H9 (cell line): ENCODE measurements around the gene CEMIP. TPM values are rescaled to one million over a fixed set of nuclear protein-coding genes. Genes with fewer than 3 reads are reported as not detected.

Experiments
- DNase-seq: peaks from one replicate; pipeline ENCODE4 v3.0.0-alpha.2; 2017
- H2AFZ ChIP-seq: one replicate; pipeline ENCODE4 v1.6.1; 2013; ENCODE audit warnings: mild to moderate bottlenecking, low read length, control low read depth, moderate library complexity
- H2AK5ac ChIP-seq: 2 replicates; pipeline ENCODE4 v1.6.1; 2013; ENCODE audit warnings: low read length, control low read depth, mixed read lengths; ENCODE audit not compliant: insufficient read length
- H2BK120ac ChIP-seq: one replicate; pipeline ENCODE4 v1.6.1; 2013; ENCODE audit warnings: low read depth, mild to moderate bottlenecking, low read length, control low read depth, inconsistent platforms; ENCODE audit not compliant: poor library complexity, severe bottlenecking
- H2BK12ac ChIP-seq: 2 replicates; pipeline ENCODE4 v1.6.1; 2013; ENCODE audit warnings: low read length, control low read depth, mixed read lengths, low read depth; ENCODE audit not compliant: insufficient read length
- H2BK15ac ChIP-seq: 2 replicates; pipeline ENCODE4 v1.6.1; 2013; ENCODE audit warnings: low read depth, low read length, control low read depth
- H2BK20ac ChIP-seq: one replicate; pipeline ENCODE4 v1.6.1; 2013; ENCODE audit warnings: low read depth, mild to moderate bottlenecking, low read length, control low read depth, inconsistent platforms; ENCODE audit not compliant: poor library complexity, severe bottlenecking
- H2BK5ac ChIP-seq: 2 replicates; pipeline ENCODE4 v1.6.1; 2013; ENCODE audit warnings: low read length, control low read depth, mixed read lengths; ENCODE audit not compliant: insufficient read length
- H3K14ac ChIP-seq: 2 replicates; pipeline ENCODE4 v1.6.1; 2013; ENCODE audit warnings: low read length, control low read depth; ENCODE audit not compliant: insufficient read depth
- H3K18ac ChIP-seq: 2 replicates; pipeline ENCODE4 v1.6.1; 2013; ENCODE audit warnings: low read depth, mild to moderate bottlenecking, mixed read lengths, low read length, control low read depth; ENCODE audit not compliant: insufficient read length
- H3K23ac ChIP-seq: 2 replicates; pipeline ENCODE4 v1.6.1; 2013; ENCODE audit warnings: low read length, control low read depth, mixed read lengths, low read depth; ENCODE audit not compliant: insufficient read length
- H3K23me2 ChIP-seq: 2 replicates; pipeline ENCODE4 v1.6.1; 2013; ENCODE audit warnings: low read depth, mild to moderate bottlenecking, mixed read lengths, low read length, control low read depth; ENCODE audit not compliant: insufficient read length, poor library complexity, severe bottlenecking
- H3K27ac ChIP-seq: 2 replicates; pipeline ENCODE4 v1.5.1; 2013; ENCODE audit warnings: low read length, control low read depth, mixed read lengths, low read depth; ENCODE audit not compliant: insufficient read length
- H3K27me3 ChIP-seq: 2 replicates; pipeline ENCODE4 v1.6.1; 2013; ENCODE audit warnings: low read length, control low read depth, inconsistent platforms; ENCODE audit not compliant: insufficient read depth
- H3K4ac ChIP-seq: 2 replicates; pipeline ENCODE4 v1.6.1; 2013; ENCODE audit warnings: low read depth, mild to moderate bottlenecking, control low read depth, inconsistent platforms, low read length, moderate library complexity
- H3K4me1 ChIP-seq: 2 replicates; pipeline ENCODE4 v1.6.1; 2013; ENCODE audit warnings: low read length, control low read depth, inconsistent platforms; ENCODE audit not compliant: insufficient read depth
- H3K4me2 ChIP-seq: 2 replicates; pipeline ENCODE4 v1.6.1; 2013; ENCODE audit warnings: low read length, control low read depth, mixed read lengths; ENCODE audit not compliant: insufficient read length, insufficient read depth
- H3K56ac ChIP-seq: 2 replicates; pipeline ENCODE4 v1.6.1; 2013; ENCODE audit warnings: low read depth, mild to moderate bottlenecking, mixed read lengths, low read length, control low read depth; ENCODE audit not compliant: insufficient read length
- H3K79me1 ChIP-seq: 2 replicates; pipeline ENCODE4 v1.6.1; 2013; ENCODE audit warnings: low read depth, mild to moderate bottlenecking, moderate library complexity, low read length, control low read depth, inconsistent platforms; ENCODE audit not compliant: insufficient read depth, poor library complexity, severe bottlenecking
- H3K79me2 ChIP-seq: 2 replicates; pipeline ENCODE4 v1.6.1; 2013; ENCODE audit warnings: low read length, control low read depth, inconsistent platforms; ENCODE audit not compliant: insufficient read depth
- H3K9ac ChIP-seq: 2 replicates; pipeline ENCODE4 v1.6.1; 2013; ENCODE audit warnings: low read length, control low read depth, mixed read lengths; ENCODE audit not compliant: insufficient read length; ENCODE audit errors: extremely low read depth
- H3K9me3 ChIP-seq: one replicate; pipeline ENCODE4 v1.6.1; 2013; ENCODE audit warnings: low read depth, low read length, inconsistent platforms; ENCODE audit not compliant: control insufficient read depth
- H3T11ph ChIP-seq: one replicate; pipeline ENCODE4 v1.6.1; 2013; ENCODE audit warnings: mild to moderate bottlenecking, low read length, control low read depth, inconsistent platforms
- H4K20me1 ChIP-seq: one replicate; pipeline ENCODE4 v1.6.1; 2013; ENCODE audit not compliant: control insufficient read depth, insufficient read length, insufficient read depth
- H4K5ac ChIP-seq: 2 replicates; pipeline ENCODE4 v1.6.1; 2013; ENCODE audit warnings: low read depth, mild to moderate bottlenecking, mixed read lengths, low read length, control low read depth; ENCODE audit not compliant: insufficient read length
- H4K8ac ChIP-seq: replicated peaks from 2 replicates; pipeline ENCODE4 v1.6.1; 2013; ENCODE audit warnings: low read length, control low read depth, mixed read lengths, low read depth; ENCODE audit not compliant: insufficient read length
- H4K91ac ChIP-seq: 2 replicates; pipeline ENCODE4 v1.6.1; 2013; ENCODE audit warnings: low read depth, mild to moderate bottlenecking, moderate library complexity, mixed read lengths, low read length, control low read depth; ENCODE audit not compliant: insufficient read length
- H3K27ac Mint-ChIP-seq, 3 experiments: 2 replicates in 2 of 3; 3 replicates in 1 of 3; pipeline ENCODE4 v1.8.0; 2020 to 2021; ENCODE audit warnings: mixed read lengths in 3 of 3, mild to moderate bottlenecking in 1 of 3, moderate library complexity in 1 of 3
- H3K27me3 Mint-ChIP-seq: 2 replicates; pipeline ENCODE4 v1.8.0; 2021; ENCODE audit warnings: low read depth, mild to moderate bottlenecking, moderate library complexity, mixed read lengths
- H3K36me3 Mint-ChIP-seq, 3 experiments: 2 replicates in 2 of 3; 3 replicates in 1 of 3; pipeline ENCODE4 v1.8.0; 2020 to 2021; ENCODE audit warnings: low read depth in 3 of 3, mixed read lengths in 3 of 3; ENCODE audit not compliant: insufficient read depth in 1 of 3
- H3K4me1 Mint-ChIP-seq, 2 experiments: 2 replicates each; pipeline ENCODE4 v1.8.0; 2020; ENCODE audit warnings: mixed read lengths in 2 of 2
- H3K4me3 Mint-ChIP-seq, 2 experiments: 2 replicates in 1 of 2; 3 replicates in 1 of 2; pipeline ENCODE4 v1.8.0; 2020 to 2021; ENCODE audit warnings: mild to moderate bottlenecking in 2 of 2, mixed read lengths in 2 of 2, moderate library complexity in 1 of 2
- H3K9me3 Mint-ChIP-seq, 2 experiments: 2 replicates in 1 of 2; 3 replicates in 1 of 2; pipeline ENCODE4 v1.8.0; 2020; ENCODE audit warnings: mild to moderate bottlenecking in 2 of 2, mixed read lengths in 2 of 2, moderate library complexity in 1 of 2
- CTCF ChIP-seq: fragments of 200-600 bp; sonication (generic); conservative IDR thresholded peaks from 3 replicates; pipeline ENCODE4 v1.8.0; 2021; ENCODE audit warnings: antibody characterized with exemption, mild to moderate bottlenecking
- WGBS: extraction: QIAGEN DNeasy Blood & Tissue Kit; methylation state at CpG from one replicate; pipeline ENCODE4 v1.1.7; 2013; ENCODE audit warnings: missing lambda C conversion rate, low lambda C conversion rate, mixed read lengths; ENCODE audit not compliant: insufficient read length; ENCODE audit errors: extremely low coverage; 5-methylcytosine and 5-hydroxymethylcytosine counted together
- total RNA-seq: library from RNA; stranded (reverse); gene quantifications from 2 replicates; pipeline ENCODE4 v1.2.1, GENCODE V29; 2021

The CEMIP gene
- total RNA-seq, 1 experiment from 2014 or later = 0.09 TPM

GRCh38 chr15:80844011-80844732, 65.0 kb downstream of the CEMIP start:
- Histone ChIP-seq H3K4ac (no peak overlapping the region), H2AK5ac (no peak overlapping the region), H2BK12ac (no peak overlapping the region), H3K56ac (no peak overlapping the region), H3K18ac (no peak overlapping the region), H3K23me2 (no peaks in the 10 kb centered on the region), H3K14ac (no peak overlapping the region), H3K9ac (no peak overlapping the region), H4K91ac (no peak overlapping the region), H2AFZ (no peak overlapping the region), H4K20me1 (no peaks in the 10 kb centered on the region), H4K5ac (no peak overlapping the region), H3K27ac (no peak overlapping the region), H3K27me3 (no peaks in the 10 kb centered on the region), H2BK120ac (no peak overlapping the region), H3K23ac (no peak overlapping the region), H2BK15ac (no peak overlapping the region), H2BK20ac (no peak overlapping the region), H3K9me3 (no peaks in the 10 kb centered on the region), H2BK5ac (no peak overlapping the region), H3K4me2 (no peak overlapping the region), H3K79me1 (no peaks in the 10 kb centered on the region), H4K8ac (no peak overlapping the region), H3T11ph (no peak overlapping the region), H3K4me1 (no peaks in the 10 kb centered on the region), H3K79me2 (no peaks in the 10 kb centered on the region)
- no peak overlapping the region for H3K27ac Mint-ChIP-seq
- no CpG with 5 or more reads among the region's 11 CpGs for WGBS
- no peaks in the 10 kb centered on the region for H3K36me3 Mint-ChIP-seq
- peaks cover 5 to 6% of the 10 kb centered on the region in 2 experiments for H3K4me1 Mint-ChIP-seq
- TF ChIP-seq CTCF = no peak
- H3K4me3 Mint-ChIP-seq = no peak overlapping the region
- no peak for DNase-seq
- peaks cover 5% of the 10 kb centered on the region for H3K27me3 Mint-ChIP-seq
- H3K9me3 Mint-ChIP-seq = no peaks in the 10 kb centered on the region; a peak in 1 of 5 replicates
